ENCODE measurements around the gene MED31.
"Not testable (repeated sequence)": the region's sequence is repeated elsewhere in the genome, so short reads cannot be mapped to it uniquely, and the experiment has no call there.

The MED31 gene

DNA sequence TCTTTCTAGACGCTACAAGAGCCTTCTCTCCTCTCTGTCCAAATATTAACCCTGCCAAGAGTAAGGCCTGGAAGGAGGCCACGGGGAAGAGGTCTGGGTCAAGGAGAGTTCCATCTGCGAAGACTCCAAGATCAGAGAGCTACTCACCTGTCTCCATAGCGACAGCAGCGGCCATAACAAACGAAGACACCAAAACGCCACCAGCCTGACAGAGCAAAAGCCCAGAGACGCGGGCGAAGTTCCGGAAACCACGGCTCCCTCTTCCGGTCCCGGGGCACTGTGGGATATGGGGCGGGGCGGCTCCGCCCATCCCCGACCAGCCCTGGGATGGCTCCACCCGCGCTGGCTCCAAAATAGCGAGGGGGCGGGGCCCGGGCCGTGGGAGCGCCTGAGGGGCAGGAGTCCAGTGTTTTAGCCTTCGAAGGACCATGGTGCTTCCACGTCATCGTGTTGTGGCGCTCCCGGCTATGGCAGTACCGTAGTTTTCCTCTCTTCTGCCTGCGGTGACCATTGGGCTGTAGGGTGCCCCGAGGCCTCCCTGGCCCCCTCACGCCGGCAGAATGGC, at the start of gene MED31, which contains the start of gene C17orf100:
MED31 (minus strand) TSS at position 252 of the 565 bp plus-strand sequence; CDS start at position 175, 77 bp downstream.
C17orf100 (plus strand) TSS at position 409 of the 565 bp plus-strand sequence; CDS start at position 561, 152 bp downstream.
- DNase-seq (ENCODE audit: low spot score in 2 of 2) = peak; percentile 89 to 97
- Histone ChIP-seq H3K27me3 (ENCODE audit: low read depth) (no peaks in the 10 kb centered on the region), H3K9me3 (no peaks in the 10 kb centered on the region), H3K4me1 (peaks cover 14% of the 10 kb centered on the region), H3K4me3 (peak within 1 kb of the TSS; percentile 56), H3K36me3 (replicated peaks) (peaks cover 20% of the 10 kb centered on the region)
- in situ Hi-C loops (cut with MboI; ENCODE audit: low sequenced_read_pairs) = loop anchor here (25.0 kb wide), 1 partner anchor 511 kb away; no protein-coding TSS in a partner anchor

DNA sequence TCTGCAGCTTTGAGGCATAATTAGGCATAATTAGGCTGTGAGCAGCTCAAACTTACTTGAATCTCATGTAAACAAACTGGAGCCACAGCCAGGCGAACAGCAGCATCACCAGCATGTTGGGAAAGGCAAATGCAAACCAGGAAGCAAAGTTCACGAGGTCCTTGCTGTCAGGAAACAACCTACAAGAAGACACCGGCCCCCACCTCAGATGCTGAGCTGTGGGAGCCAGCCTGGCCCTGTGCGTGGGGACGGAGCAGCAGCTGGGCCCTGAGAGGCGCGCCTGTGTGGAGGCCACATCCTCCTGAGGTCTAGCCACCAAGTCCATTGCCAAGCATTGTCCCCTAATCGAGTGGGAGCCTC, 49.5 kb upstream of the MED31 start:
- Histone ChIP-seq H3K36me3 (replicated peaks) (no peaks in the 10 kb centered on the region), H3K9me3 (no peaks in the 10 kb centered on the region), H3K4me1 (no peaks in the 10 kb centered on the region), H3K4me3 (no peak overlapping the region), H3K27me3 (ENCODE audit: low read depth) (no peaks in the 10 kb centered on the region)
- no peak for DNase-seq (ENCODE audit: low spot score in 2 of 2)
- in situ Hi-C loops (cut with MboI; ENCODE audit: low sequenced_read_pairs) = no loop called here

GRCh38 chr17:6699997-6700947, 48.9 kb upstream of the MED31 start:
- in situ Hi-C loops (cut with MboI; ENCODE audit: low sequenced_read_pairs) = no loop called here
- no peaks in the 10 kb centered on the region for H3K36me3 ChIP-seq (replicated peaks)
- H3K4me3 ChIP-seq = no peak overlapping the region
- no peaks in the 10 kb centered on the region for H3K9me3 ChIP-seq
- no peaks in the 10 kb centered on the region for H3K27me3 ChIP-seq (ENCODE audit: low read depth)
- no peaks in the 10 kb centered on the region for H3K4me1 ChIP-seq
- DNase-seq (ENCODE audit: low spot score in 2 of 2) = no peak

- Histone ChIP-seq H3K4me3 (no peak overlapping the region), H3K36me3 (replicated peaks) (no peaks in the 10 kb centered on the region), H3K4me1 (no peaks in the 10 kb centered on the region), H3K9me3 (no peaks in the 10 kb centered on the region), H3K27me3 (ENCODE audit: low read depth) (no peaks in the 10 kb centered on the region)
- in situ Hi-C loops (cut with MboI; ENCODE audit: low sequenced_read_pairs) = no loop called here
- no peak for DNase-seq (ENCODE audit: low spot score in 2 of 2)
Measured at GRCh38 chr17:6698004-6698403, 46.6 kb upstream of the MED31 start.

GRCh38 chr17:6696906-6697305, 45.5 kb upstream of the MED31 start:
- H3K4me3 ChIP-seq = no peak overlapping the region
- no peaks in the 10 kb centered on the region for H3K9me3 ChIP-seq
- in situ Hi-C loops (cut with MboI; ENCODE audit: low sequenced_read_pairs) = no loop called here
- H3K27me3 ChIP-seq (ENCODE audit: low read depth) = no peaks in the 10 kb centered on the region
- no peaks in the 10 kb centered on the region for H3K4me1 ChIP-seq
- no peak for DNase-seq (ENCODE audit: low spot score in 2 of 2)
- no peaks in the 10 kb centered on the region for H3K36me3 ChIP-seq (replicated peaks)

DNA sequence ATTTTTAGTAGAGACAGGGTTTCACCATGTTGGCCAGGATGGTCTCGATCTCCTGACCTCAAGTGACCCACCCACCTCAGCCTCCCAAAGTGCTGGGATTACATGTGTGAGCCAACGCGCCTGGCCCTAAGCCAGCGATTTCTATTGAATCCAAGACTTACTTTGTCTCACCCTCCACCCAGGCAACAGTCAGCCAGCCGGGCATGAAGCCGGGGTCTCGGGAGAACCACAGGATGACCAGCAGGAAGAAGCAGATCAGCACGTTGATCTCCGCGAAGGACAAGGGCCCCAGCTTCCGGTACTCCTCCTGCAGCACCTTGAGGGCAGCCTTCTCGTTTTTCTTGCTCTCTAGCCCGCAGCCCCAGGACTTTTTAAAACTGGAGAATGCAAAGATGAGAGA, 44.2 kb upstream of the MED31 start:
- Histone ChIP-seq H3K9me3 (no peaks in the 10 kb centered on the region), H3K36me3 (replicated peaks) (no peaks in the 10 kb centered on the region), H3K27me3 (ENCODE audit: low read depth) (no peaks in the 10 kb centered on the region), H3K4me3 (no peak overlapping the region), H3K4me1 (no peaks in the 10 kb centered on the region)
- DNase-seq (ENCODE audit: low spot score in 2 of 2) = no peak
- in situ Hi-C loops (cut with MboI; ENCODE audit: low sequenced_read_pairs) = no loop called here

DNA sequence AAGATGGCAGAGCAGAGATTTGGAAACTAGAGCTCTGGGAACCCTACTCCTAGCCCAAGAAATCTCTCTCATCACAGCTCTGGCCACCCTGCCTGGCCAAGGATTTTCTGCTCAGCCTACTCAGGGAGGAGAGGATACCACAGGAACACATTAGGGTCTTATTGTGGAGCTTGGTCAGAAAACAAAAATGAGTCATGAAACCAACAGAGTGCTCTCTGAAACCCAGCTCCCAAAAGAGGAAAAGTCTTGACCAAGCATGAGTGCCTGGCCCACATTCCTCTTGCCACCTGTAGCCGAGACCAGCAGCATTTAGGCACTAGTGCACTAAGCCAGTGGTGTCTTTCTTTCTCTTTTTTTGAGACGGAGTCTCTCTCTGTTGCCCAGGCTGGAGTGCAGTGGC, 43.6 kb upstream of the MED31 start:
- H3K4me3 ChIP-seq = no peak overlapping the region
- no peaks in the 10 kb centered on the region for H3K27me3 ChIP-seq (ENCODE audit: low read depth)
- no peaks in the 10 kb centered on the region for H3K4me1 ChIP-seq
- DNase-seq (ENCODE audit: low spot score in 2 of 2) = no peak
- in situ Hi-C loops (cut with MboI; ENCODE audit: low sequenced_read_pairs) = no loop called here
- H3K36me3 ChIP-seq (replicated peaks) = no peaks in the 10 kb centered on the region
- H3K9me3 ChIP-seq = no peaks in the 10 kb centered on the region

DNA sequence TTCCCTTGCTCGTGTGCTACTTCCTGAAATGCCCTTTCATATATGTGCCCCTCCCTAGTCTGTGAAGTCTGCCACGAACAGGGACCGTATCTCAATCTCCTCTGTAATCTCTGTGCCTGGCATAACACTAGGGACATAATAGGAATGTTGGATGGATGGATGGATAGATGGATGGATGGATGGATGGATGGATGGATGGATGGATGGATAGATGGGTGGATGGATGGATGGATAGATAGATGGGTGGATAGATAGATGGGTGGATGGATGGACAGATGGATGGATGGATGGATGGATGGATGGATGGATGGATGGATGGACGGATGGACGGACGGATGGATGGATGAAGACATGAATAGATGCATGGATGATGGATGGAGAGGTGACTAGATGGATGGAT, 40.6 kb upstream of the MED31 start:
- H3K9me3 ChIP-seq; H3K36me3 ChIP-seq (replicated peaks); in situ Hi-C loops (cut with MboI; ENCODE audit: low sequenced_read_pairs); DNase-seq (ENCODE audit: low spot score in 2 of 2); H3K4me1 ChIP-seq; H3K4me3 ChIP-seq; H3K27me3 ChIP-seq (ENCODE audit: low read depth): not testable (repeated sequence)

GRCh38 chr17:6691546-6691945, 40.1 kb upstream of the MED31 start:
- H3K36me3 ChIP-seq (replicated peaks) = no peaks in the 10 kb centered on the region
- no peak overlapping the region for H3K4me3 ChIP-seq
- H3K9me3 ChIP-seq = no peaks in the 10 kb centered on the region
- H3K27me3 ChIP-seq (ENCODE audit: low read depth) = no peaks in the 10 kb centered on the region
- in situ Hi-C loops (cut with MboI; ENCODE audit: low sequenced_read_pairs) = no loop called here
- no peak for DNase-seq (ENCODE audit: low spot score in 2 of 2)
- H3K4me1 ChIP-seq = no peaks in the 10 kb centered on the region

- no peaks in the 10 kb centered on the region for H3K36me3 ChIP-seq (replicated peaks)
- no peaks in the 10 kb centered on the region for H3K27me3 ChIP-seq (ENCODE audit: low read depth)
- DNase-seq (ENCODE audit: low spot score in 2 of 2) = no peak
- H3K4me1 ChIP-seq = no peaks in the 10 kb centered on the region
- in situ Hi-C loops (cut with MboI; ENCODE audit: low sequenced_read_pairs) = no loop called here
- no peaks in the 10 kb centered on the region for H3K9me3 ChIP-seq
- H3K4me3 ChIP-seq = no peak overlapping the region
Measured at GRCh38 chr17:6690641-6691040, 39.2 kb upstream of the MED31 start.

DNA sequence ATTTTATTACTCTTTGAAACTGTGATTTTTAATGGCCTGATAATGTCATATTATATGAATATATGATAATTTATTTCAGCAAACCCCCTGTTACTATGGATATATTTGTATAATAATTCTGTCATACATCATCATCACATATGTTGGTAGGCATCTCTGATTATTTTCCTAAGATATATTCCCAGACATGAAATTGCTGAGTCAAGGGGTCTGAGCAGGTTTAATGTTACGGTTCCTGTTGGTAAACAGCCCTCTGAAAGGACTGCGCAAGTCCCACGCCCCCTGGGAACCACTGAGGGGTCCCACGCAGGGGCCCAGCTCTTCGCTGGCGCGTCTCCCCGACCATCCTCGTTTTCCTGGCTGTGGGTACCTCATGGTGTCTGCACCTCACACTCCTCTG, 37.5 kb upstream of the MED31 start:
- in situ Hi-C loops (cut with MboI; ENCODE audit: low sequenced_read_pairs) = no loop called here
- no peaks in the 10 kb centered on the region for H3K4me1 ChIP-seq
- H3K27me3 ChIP-seq (ENCODE audit: low read depth) = no peaks in the 10 kb centered on the region
- no peak for DNase-seq (ENCODE audit: low spot score in 2 of 2)
- H3K4me3 ChIP-seq = no peak overlapping the region
- no peaks in the 10 kb centered on the region for H3K36me3 ChIP-seq (replicated peaks)
- no peaks in the 10 kb centered on the region for H3K9me3 ChIP-seq

DNA sequence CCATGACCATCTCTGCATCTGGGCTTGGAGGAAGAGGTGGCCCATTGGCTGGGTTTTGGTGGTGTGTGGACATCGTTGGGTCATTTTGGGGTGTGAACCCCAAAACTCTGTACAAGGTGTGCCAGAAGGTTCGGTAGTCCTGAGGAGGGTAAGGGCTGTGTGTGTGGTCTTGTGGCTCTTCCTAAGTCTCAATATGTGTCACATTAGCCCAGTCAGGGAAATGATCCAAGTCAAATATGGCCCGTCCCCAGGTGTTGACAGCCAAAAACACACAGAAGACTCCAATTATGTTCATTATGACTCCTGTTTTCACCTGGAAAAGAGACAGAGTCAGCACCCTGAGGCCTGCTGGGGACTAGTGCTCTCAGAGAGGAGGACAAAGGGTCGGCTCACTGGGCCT, 34.6 kb upstream of the MED31 start:
- in situ Hi-C loops (cut with MboI; ENCODE audit: low sequenced_read_pairs) = no loop called here
- H3K36me3 ChIP-seq (replicated peaks) = no peaks in the 10 kb centered on the region
- no peaks in the 10 kb centered on the region for H3K27me3 ChIP-seq (ENCODE audit: low read depth)
- H3K4me1 ChIP-seq = no peaks in the 10 kb centered on the region
- H3K4me3 ChIP-seq = no peak overlapping the region
- no peak for DNase-seq (ENCODE audit: low spot score in 2 of 2)
- H3K9me3 ChIP-seq = no peaks in the 10 kb centered on the region

- Histone ChIP-seq H3K27me3 (ENCODE audit: low read depth) (no peaks in the 10 kb centered on the region), H3K36me3 (replicated peaks) (no peaks in the 10 kb centered on the region), H3K4me3 (no peak overlapping the region), H3K9me3 (no peaks in the 10 kb centered on the region), H3K4me1 (no peaks in the 10 kb centered on the region)
- in situ Hi-C loops (cut with MboI; ENCODE audit: low sequenced_read_pairs) = no loop called here
- no peak for DNase-seq (ENCODE audit: low spot score in 2 of 2)
Measured at GRCh38 chr17:6684881-6685767, 33.7 kb upstream of the MED31 start.

DNA sequence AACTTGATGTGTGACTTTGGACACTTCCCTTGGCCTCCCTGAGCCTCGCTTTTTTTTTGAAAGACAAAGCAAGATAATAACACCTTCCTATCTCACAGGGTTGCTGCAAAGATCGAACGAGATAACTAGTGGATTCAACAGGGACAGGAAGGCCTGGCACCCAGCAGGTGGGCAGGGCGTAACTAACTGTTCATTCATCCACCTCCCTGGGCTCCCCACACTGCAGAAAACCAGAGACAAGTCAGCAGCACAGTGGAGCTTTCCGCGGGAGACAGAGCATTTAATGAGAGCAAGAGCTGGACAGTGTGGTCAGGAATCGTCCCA, 33.0 kb upstream of the MED31 start:
- Histone ChIP-seq H3K27me3 (ENCODE audit: low read depth) (no peaks in the 10 kb centered on the region), H3K9me3 (no peaks in the 10 kb centered on the region), H3K4me1 (no peaks in the 10 kb centered on the region), H3K4me3 (no peak overlapping the region), H3K36me3 (replicated peaks) (no peaks in the 10 kb centered on the region)
- DNase-seq (ENCODE audit: low spot score in 2 of 2) = no peak
- in situ Hi-C loops (cut with MboI; ENCODE audit: low sequenced_read_pairs) = no loop called here

Data from HAP-1 (cell line).